Suprapubic skin (tissue), 4 donors: ENCODE measurements around the gene STT3A.

Experiments
- CTCF ChIP-seq, 2 donors: fragments of 200-600 bp in 1 of 2; fragments of 450-650 bp in 1 of 2; sonication (generic) in 1 of 2; IDR thresholded peaks; one replicate each; pipeline ENCODE4 v1.5.1; 2016 to 2019; ENCODE audit warnings: antibody characterized with exemption in 2 of 2, mild to moderate bottlenecking in 1 of 2, moderate library complexity in 1 of 2
- EP300 ChIP-seq: sonication (generic); formaldehyde crosslinking; IDR thresholded peaks from one replicate; pipeline ENCODE4 v1.6.1; 2017; ENCODE audit warnings: antibody characterized with exemption
- POLR2AphosphoS5 ChIP-seq, 3 donors: sonication (generic); formaldehyde crosslinking; IDR thresholded peaks; one replicate each; pipeline ENCODE4 v1.6.1; 2017; ENCODE audit warnings: antibody characterized with exemption in 3 of 3

GRCh38 chr11:125585487-125585886 lies 7.2 kb upstream of the STT3A start:
- TF ChIP-seq CTCF (IDR thresholded peaks at IDR 0.05) (no peak), POLR2AphosphoS5 (IDR thresholded peaks at IDR 0.05) (no peak), EP300 (no peak)
